Fibroblast of mammary gland (primary cell): ENCODE data around the gene FGF12.
A peak's percentile ranks its signal among the peaks of the same experiment; 100 is the strongest.

Experiments
- DNase-seq: peaks from one replicate; pipeline ENCODE4 v3.0.0-alpha.2; 2010; ENCODE audit warnings: low read depth
- H3K4me3 ChIP-seq: 2 replicates; pipeline ENCODE4 v1.5.1; 2011; ENCODE audit warnings: low read depth, mild to moderate bottlenecking, low read length, moderate library complexity; ENCODE audit not compliant: control insufficient read depth
- TF ChIP-seq, protein P1 (sequence below): conservative IDR thresholded peaks from 2 replicates; pipeline ENCODE4 v1.5.1; 2011; ENCODE audit warnings: low read depth, low read length, inconsistent platforms; ENCODE audit not compliant: control insufficient read depth, insufficient read depth

The FGF12 gene

DNA sequence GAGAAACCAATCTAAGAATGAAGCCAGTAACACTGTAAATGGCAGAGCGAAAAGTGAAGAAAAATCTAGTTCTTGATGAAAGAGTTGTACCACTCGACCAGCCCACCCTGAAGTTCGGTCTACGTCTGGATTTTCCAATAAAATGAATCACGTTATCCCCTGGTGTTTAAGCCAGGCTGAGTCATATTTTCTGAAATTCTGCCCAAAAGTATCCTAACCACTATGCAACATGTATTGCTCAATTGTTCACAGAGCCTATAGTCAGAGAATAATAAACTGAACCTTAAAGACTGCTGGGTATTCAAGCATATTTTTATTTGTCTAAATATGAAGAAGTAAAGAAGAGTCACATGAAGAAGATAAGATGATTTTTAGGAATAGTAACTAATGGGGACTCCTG lies 245.7 kb downstream of the FGF12 start:
- no peak overlapping the region for H3K4me3 ChIP-seq
- peak; percentile 95 for DNase-seq
- TF ChIP-seq, protein P1, sequence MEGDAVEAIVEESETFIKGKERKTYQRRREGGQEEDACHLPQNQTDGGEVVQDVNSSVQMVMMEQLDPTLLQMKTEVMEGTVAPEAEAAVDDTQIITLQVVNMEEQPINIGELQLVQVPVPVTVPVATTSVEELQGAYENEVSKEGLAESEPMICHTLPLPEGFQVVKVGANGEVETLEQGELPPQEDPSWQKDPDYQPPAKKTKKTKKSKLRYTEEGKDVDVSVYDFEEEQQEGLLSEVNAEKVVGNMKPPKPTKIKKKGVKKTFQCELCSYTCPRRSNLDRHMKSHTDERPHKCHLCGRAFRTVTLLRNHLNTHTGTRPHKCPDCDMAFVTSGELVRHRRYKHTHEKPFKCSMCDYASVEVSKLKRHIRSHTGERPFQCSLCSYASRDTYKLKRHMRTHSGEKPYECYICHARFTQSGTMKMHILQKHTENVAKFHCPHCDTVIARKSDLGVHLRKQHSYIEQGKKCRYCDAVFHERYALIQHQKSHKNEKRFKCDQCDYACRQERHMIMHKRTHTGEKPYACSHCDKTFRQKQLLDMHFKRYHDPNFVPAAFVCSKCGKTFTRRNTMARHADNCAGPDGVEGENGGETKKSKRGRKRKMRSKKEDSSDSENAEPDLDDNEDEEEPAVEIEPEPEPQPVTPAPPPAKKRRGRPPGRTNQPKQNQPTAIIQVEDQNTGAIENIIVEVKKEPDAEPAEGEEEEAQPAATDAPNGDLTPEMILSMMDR: no peak

DNA sequence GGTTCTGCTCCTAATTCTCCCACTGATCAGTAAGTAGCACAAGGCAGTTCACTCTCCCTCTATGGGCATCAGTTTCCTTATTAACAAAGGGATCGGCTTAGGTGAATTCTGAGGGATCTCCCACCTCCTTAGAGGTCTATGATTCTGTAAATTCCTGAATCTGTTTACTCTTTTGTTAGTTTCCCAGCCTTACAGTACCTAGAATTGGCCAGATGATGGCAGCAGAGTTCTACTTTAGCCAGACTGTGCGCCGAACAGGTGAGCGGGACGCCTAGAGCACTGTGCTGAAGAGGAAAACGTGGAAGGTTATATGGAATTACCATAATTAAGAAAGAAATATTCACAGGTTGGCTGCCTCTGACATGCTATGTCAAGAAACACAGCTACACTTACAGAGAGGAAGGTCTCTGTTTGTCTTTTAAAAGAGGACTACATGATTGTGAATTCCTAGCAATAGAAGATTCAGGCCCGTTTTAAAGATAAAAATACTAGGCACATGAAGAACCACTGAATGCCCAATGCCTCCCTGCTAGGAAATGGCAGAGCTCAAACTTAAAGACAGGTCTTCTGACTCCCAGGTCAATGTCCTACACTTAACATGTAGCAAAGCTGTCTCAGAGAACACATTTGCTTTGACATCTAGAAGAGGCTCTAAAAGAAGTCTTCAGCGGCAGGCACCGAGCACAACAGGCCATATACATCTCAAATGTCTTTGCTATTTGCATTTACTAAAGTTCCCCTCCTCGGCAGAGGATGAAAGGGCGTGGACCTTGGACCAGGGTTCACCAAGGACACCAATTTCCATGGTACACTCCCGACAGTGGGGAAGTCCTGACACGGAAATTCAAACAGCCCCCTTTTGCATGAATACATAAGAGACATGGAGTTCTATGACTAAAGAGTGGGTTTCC lies 259.9 kb downstream of the FGF12 start:
- DNase-seq: peak; percentile 52
- TF ChIP-seq, protein P1: peak; percentile 91
- no peak overlapping the region for H3K4me3 ChIP-seq

DNA sequence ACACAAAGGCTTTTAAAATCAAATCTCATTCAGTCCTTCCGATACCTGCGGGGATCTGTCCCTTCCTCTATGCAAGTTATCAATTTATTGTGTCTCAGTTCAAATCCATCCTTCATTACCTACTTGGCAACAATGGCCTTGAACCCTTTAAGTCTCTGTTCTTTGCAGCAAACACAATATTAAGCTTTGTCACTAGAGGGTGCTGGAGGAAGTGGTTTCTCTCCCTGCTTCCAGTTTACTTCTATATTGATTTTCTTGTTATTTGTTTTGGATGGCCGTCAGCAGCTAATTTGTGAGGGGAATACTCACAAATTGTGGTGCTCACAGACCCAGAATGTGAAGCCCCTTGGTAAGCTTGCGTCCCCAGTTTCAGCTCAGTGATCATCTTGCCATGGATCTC lies 278.3 kb downstream of the FGF12 start:
- TF ChIP-seq, protein P1: peak; percentile 39
- H3K4me3 ChIP-seq: no peak overlapping the region
- DNase-seq: peak; percentile 8

DNA sequence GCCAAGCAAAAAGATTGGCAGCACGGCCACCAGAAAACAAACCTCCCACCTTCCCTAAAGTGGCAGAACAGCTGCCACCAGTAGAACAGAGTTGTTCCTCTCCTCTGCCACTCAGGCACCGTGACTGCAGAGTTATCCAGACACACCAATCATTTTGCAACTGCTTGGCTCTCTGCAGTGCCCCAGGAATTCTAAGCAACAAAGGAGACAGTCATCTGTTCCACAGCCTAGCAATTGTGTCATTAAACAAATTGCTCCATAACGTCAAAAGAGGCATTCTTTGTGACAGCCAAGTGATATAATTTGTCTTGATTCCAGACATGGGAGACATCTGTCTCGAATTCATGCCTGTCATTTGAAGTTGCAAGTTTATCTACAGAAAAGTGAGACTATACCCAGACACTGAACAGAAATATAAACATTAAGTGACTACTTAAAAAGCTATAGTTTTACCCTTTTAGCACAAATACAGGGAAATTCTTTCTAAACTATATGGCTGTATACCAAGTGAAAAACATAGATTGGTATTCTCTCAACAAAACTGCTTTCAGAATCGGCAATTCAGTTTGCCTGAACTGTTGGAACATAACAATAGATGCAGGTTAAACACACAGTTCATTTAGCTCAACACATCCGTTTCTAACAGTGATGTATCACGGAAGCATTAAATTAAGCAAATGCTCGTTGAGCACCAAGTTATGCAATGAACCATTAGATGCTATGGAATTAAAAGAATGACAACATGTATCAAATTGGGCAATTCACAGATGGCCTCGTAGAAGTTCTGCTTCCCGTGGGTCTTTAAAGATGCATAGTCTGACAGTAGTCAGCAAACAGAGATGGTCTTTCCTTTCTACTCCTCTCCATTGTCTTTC lies 281.3 kb downstream of the FGF12 start:
- H3K4me3 ChIP-seq: no peak overlapping the region
- no peak for DNase-seq
- TF ChIP-seq, protein P1: no peak

DNA sequence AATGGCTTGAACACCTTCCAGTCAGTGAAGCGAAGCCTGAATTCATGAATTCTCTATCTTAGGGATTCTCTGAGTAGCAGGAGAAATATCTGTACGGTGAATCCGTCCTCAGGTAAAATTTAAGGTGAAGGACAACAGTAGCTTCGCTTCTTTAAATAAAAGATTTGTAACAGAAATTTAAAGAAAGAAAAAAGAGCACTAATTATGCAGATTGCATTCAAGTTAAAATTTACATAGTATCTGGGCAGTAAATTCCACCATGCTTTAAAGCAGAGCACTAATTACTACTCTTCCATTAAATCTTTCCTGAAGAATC lies 282.6 kb downstream of the FGF12 start:
- no peak overlapping the region for H3K4me3 ChIP-seq
- TF ChIP-seq, protein P1: no peak
- DNase-seq: no peak

DNA sequence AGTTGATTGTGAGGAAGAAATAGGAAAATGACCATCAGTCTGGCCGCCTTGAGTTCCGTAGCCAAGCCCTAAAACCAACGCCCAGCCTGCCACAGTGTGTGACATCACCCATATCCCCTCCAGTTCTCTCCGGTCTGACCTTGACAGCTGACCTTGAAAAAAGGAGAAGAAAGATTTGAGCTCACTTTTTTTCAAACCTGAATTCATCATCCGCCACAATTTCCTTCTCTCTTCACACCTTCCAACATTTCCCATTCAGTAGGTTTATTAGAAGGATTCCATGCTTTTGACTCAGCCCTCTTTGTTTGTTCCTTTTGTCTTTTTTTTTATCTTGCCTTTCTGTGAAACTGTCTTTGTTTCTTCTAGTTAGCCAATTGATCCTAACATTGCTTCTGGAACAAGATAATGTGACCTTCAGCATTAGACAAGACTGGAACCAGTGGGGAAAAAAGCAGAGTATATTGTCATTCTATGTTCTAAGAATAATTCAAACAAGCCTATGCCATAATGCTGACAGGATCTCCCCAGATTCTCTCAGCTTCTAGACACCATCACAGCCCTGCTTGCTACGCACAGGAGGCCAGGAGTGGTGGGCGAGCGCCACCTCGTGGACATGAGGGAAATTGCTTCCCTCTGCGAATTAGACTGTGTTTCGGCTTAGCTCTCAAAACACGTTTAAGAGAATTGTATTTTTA lies 283.1 kb downstream of the FGF12 start:
- TF ChIP-seq, protein P1: peak; percentile 99
- DNase-seq: peak; percentile 57

More for the DNA sequence above, 283.1 kb downstream of the FGF12 start:
- H3K4me3 ChIP-seq: no peak overlapping the region
